DMS79 (cell line): Measurements from ENCODE around the gene TRIM14.
"Not testable (repeated sequence)": the region's sequence is repeated elsewhere in the genome, so short reads cannot be mapped to it uniquely, and the experiment has no call there.

Source experiments
- DNase-seq: peaks from one replicate; lab custom pipeline; 2025; lab: John Stamatoyannopoulos, UW

TRIM14 gene

GRCh38 chr9:98046180-98046543, 72.9 kb downstream of the TRIM14 start:
- no peak for DNase-seq

- DNase-seq = no peak
These were observed 73.5 kb downstream of the TRIM14 start for GRCh38 chr9:98045234-98046179.

GRCh38 chr9:98043915-98044314, 75.1 kb downstream of the TRIM14 start:
- no peak for DNase-seq

GRCh38 chr9:98040212-98040611, 78.8 kb downstream of the TRIM14 start:
- no peak for DNase-seq

GRCh38 chr9:98039607-98040017, 79.4 kb downstream of the TRIM14 start:
- DNase-seq = no peak

GRCh38 chr9:98038958-98039357, 80.1 kb downstream of the TRIM14 start:
- no peak for DNase-seq

GRCh38 chr9:98037357-98037756, 81.7 kb downstream of the TRIM14 start:
- DNase-seq = no peak

GRCh38 chr9:98034593-98035546, 84.2 kb downstream of the TRIM14 start:
- no peak for DNase-seq

- no peak for DNase-seq
These were observed 87.1 kb downstream of the TRIM14 start for GRCh38 chr9:98031935-98032334.

GRCh38 chr9:98031169-98031568, 87.9 kb downstream of the TRIM14 start:
- DNase-seq = no peak

GRCh38 chr9:98024702-98025101, 94.3 kb downstream of the TRIM14 start:
- no peak for DNase-seq

GRCh38 chr9:98022447-98022846, 96.6 kb downstream of the TRIM14 start:
- DNase-seq = no peak

GRCh38 chr9:98021306-98022040, 97.5 kb downstream of the TRIM14 start:
- DNase-seq = no peak

- DNase-seq = no peak
These were observed 98.4 kb downstream of the TRIM14 start for GRCh38 chr9:98020476-98021145.

- DNase-seq = not testable (repeated sequence)
These were observed 99.2 kb downstream of the TRIM14 start for GRCh38 chr9:98019869-98020268.
